Lower leg skin (tissue), 4 donors: ENCODE data around the gene RGS8. TPM values are rescaled to one million over a fixed set of nuclear protein-coding genes. Genes with fewer than 3 reads are reported as not detected.
"Not testable (repeated sequence)": the region's sequence is repeated elsewhere in the genome, so short reads cannot be mapped to it uniquely, and the experiment has no call there.

Source experiments
- DNase-seq, 2 donors: peaks; one replicate each; pipeline ENCODE4 v3.0.0-alpha.2; 2019; ENCODE audit warnings: low spot score in 2 of 2
- H3K4me3 ChIP-seq: fragments of 200-600 bp; sonication (generic); 2 replicates; pipeline ENCODE4 v1.5.1; 2017; ENCODE audit warnings: mild to moderate bottlenecking, low read depth; ENCODE audit not compliant: poor library complexity, severe bottlenecking
- POLR2A ChIP-seq, 2 donors: fragments of 450-650 bp; IDR thresholded peaks; one replicate each; pipeline ENCODE4 v1.6.1; 2016 to 2017; ENCODE audit warnings: antibody characterized with exemption in 2 of 2, mild to moderate bottlenecking in 1 of 2, moderate library complexity in 1 of 2
- WGBS, 2 donors: methylation state at CpG; one replicate each; pipeline ENCODE4 v1.1.5; 2018; 5-methylcytosine and 5-hydroxymethylcytosine counted together
- intact Hi-C: fragments of 100-400 bp; cut with DNase I; formaldehyde crosslinking; loops from one replicate; pipeline ENCODE4 v1.15.0; 2023; ENCODE audit warnings: low total_unique reads
- total RNA-seq, 4 donors: library from RNA; depleted of rRNA; stranded (reverse); fragments of >200 nt; gene quantifications; one replicate each; pipeline ENCODE4 v1.1.0, GENCODE V29; 2016
- TF ChIP-seq, protein P1 (sequence below), 3 donors: fragments of 450-650 bp; IDR thresholded peaks; one replicate each; pipeline ENCODE4 v1.5.1; 2016; ENCODE audit warnings: antibody characterized with exemption in 3 of 3, mild to moderate bottlenecking in 3 of 3, moderate library complexity in 2 of 3

RGS8 gene
- total RNA-seq, 4 donors from 2014 or later: not detected

DNA sequence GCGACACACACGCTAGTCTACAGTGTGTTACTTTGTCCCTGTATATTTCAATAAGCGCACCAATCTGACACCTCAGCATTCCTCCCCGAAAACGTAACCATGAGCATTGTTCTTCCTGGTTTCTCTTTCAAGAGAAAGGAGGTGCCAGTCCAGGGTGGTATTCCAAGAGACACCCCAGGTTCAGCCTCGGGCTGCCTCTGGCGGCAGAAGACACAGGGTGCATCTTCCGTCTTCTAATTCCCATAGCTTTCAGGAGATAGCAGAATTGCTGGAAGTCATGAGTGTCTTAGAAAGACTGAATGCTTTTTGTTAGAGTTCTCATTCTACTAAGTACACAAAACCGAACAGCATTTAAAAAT, 15.9 kb upstream of the RGS8 start:
- DNase-seq: no peak
- intact Hi-C loops: no loop called here
- 58 to 72% methylated on average over 9 of the region's 9 CpGs for WGBS, 2 donors
- H3K4me3 ChIP-seq: no peak overlapping the region
- no peak for TF ChIP-seq POLR2A (IDR thresholded peaks at IDR 0.05)
- TF ChIP-seq, protein P1, sequence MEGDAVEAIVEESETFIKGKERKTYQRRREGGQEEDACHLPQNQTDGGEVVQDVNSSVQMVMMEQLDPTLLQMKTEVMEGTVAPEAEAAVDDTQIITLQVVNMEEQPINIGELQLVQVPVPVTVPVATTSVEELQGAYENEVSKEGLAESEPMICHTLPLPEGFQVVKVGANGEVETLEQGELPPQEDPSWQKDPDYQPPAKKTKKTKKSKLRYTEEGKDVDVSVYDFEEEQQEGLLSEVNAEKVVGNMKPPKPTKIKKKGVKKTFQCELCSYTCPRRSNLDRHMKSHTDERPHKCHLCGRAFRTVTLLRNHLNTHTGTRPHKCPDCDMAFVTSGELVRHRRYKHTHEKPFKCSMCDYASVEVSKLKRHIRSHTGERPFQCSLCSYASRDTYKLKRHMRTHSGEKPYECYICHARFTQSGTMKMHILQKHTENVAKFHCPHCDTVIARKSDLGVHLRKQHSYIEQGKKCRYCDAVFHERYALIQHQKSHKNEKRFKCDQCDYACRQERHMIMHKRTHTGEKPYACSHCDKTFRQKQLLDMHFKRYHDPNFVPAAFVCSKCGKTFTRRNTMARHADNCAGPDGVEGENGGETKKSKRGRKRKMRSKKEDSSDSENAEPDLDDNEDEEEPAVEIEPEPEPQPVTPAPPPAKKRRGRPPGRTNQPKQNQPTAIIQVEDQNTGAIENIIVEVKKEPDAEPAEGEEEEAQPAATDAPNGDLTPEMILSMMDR (IDR thresholded peaks at IDR 0.05): no peak

DNA sequence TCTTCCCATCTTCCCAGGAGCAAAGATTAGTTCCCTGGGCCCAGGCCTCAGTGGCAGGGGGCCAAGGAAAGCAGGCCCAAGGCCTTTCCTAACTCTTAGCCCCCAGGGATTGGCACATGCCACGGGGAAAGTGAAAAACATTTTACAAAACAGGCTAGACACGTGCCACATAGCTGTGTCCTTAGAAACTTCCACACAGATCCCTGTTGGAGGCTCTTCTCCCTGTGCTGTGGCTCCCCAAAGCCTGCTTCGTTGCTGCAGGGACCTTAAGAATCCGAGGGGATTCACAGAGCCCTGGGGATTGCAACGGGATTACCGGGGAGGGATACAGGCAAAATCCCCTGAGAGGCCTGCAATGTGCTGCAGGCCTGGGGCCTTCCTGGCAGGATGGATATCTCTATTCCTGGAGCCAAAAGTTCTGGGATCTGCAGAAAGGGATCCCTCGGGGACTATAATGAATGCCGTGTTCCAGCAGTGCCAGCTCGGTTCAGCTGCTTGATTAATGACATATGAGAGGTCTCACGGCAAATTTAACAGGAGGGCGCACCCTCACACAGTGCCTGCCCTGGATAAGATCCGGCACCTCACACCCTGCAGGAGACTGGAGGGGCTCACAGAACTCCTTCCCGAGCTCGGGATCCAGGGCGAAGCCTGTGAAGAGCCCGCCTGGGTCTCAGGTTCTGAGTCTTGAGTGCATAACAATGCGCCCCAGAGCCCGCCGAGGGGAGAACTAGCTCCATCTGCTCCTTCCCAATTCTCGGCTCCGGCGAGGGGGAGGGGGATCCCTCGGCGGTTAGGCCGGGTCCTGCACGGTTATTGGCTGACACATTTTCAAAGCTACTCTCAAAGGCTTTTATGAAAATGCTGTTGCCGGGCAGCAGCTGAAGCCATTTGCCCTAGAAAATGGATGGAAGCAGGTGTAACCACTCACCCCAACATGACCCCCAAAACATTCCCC, 15.3 kb upstream of the RGS8 start:
- WGBS, 2 donors: 22 to 32% methylated on average over 21 to 27 of the region's 27 CpGs
- intact Hi-C loops: no loop called here
- peak; percentile 63 to 90 for DNase-seq

DNA sequence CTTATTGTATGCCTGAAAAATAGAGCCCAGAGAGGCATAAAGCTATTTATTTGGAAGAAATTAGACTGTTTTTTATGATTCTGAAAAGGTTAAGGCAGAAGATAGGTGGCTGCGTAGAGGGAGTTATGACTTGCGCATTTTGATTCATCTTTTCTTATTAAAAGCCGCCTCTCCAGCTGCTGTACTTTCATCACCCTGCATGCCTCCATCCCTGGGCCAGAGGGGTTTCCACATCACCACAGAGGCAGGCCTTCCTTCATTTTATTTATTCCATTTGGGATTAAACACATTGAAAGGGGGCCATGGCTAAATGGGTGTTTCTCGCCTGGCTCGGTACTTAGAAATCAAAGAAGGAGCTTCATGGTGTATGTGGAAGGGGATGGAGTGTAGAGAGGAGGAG, 14.6 kb upstream of the RGS8 start:
- WGBS, 2 donors: 82 to 87% methylated on average over 5 of the region's 5 CpGs
- intact Hi-C loops: no loop called here
- DNase-seq: no peak
- TF ChIP-seq POLR2A (IDR thresholded peaks at IDR 0.05): no peak
- TF ChIP-seq, protein P1 (IDR thresholded peaks at IDR 0.05): no peak
- H3K4me3 ChIP-seq: no peak overlapping the region

More for the DNA sequence above, 15.3 kb upstream of the RGS8 start:
- no peak overlapping the region for H3K4me3 ChIP-seq
- TF ChIP-seq, protein P1 (IDR thresholded peaks at IDR 0.05): no peak
- no peak for TF ChIP-seq POLR2A (IDR thresholded peaks at IDR 0.05)

DNA sequence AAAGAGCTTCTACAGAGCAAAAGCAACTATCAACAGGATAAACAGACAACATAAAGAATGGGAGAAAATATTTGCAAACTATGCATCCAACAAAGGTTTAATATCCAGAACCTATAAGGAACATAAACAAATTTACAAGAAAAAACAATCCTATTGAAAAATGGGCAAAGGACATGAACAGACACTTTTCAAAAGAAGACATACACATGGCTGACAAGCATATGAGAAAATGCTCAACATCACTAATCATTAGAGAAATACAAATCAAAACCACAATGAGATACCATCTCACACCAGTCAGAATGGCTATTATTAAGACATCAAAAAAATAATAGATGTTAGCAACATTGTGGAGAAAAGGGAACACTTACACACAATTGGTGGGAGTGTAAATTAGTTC, 8.8 kb upstream of the RGS8 start:
- intact Hi-C loops, DNase-seq, H3K4me3 ChIP-seq: not testable (repeated sequence)

DNA sequence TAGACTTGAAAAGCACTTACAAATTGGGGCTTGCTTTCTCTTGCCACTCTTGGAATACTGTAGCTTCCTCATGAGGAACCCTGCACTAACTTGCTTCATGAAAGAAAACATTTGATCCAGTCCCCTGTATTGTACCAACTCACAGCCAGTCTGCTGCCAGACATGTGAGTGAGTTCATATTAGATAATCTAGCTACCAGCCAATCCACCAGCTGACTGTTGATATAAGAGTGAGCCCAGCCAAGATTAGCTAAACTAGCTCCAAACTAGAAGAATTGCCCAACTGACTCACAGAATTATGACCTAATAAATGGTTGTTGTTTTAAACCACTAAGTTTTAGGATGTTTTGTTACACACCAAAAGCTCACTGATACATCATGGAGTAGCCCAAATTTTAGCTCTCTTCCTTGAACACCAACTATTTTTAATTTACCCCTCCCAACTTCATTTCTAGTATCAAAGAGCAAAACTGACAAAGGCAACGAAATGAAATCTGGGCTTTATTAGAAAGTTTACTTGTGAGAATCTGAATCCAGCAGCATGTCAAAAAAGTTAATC, 6.6 kb upstream of the RGS8 start:
- no peak for DNase-seq
- intact Hi-C loops: no loop called here
- WGBS, 2 donors: 80 to 81% methylated on average over 1 of the region's 1 CpG

More for the DNA sequence above, 6.6 kb upstream of the RGS8 start:
- TF ChIP-seq, protein P1 (IDR thresholded peaks at IDR 0.05): no peak
- TF ChIP-seq POLR2A (IDR thresholded peaks at IDR 0.05): no peak
- no peak overlapping the region for H3K4me3 ChIP-seq
